Osteocyte (in vitro differentiated cells): Measurements from ENCODE around the gene MKRN3. TPM values are rescaled to one million over a fixed set of nuclear protein-coding genes. Genes with fewer than 3 reads are reported as not detected.

ENCODE experiments used
- DNase-seq: peaks from one replicate; pipeline ENCODE4 v3.0.0; 2021; ENCODE audit warnings: mixed read lengths; ENCODE audit not compliant: unreplicated experiment; ENCODE audit errors: extremely low spot score
- H3K27ac Mint-ChIP-seq: one replicate; pipeline ENCODE4 v1.8.0; 2021; ENCODE audit warnings: mild to moderate bottlenecking, mixed read lengths; ENCODE audit not compliant: unreplicated experiment
- H3K27me3 Mint-ChIP-seq: one replicate; pipeline ENCODE4 v1.8.0; 2021; ENCODE audit warnings: mixed read lengths; ENCODE audit not compliant: unreplicated experiment
- H3K36me3 Mint-ChIP-seq: one replicate; pipeline ENCODE4 v1.8.0; 2021; ENCODE audit warnings: mixed read lengths; ENCODE audit not compliant: unreplicated experiment
- H3K4me1 Mint-ChIP-seq: one replicate; pipeline ENCODE4 v1.8.0; 2021; ENCODE audit warnings: mixed read lengths; ENCODE audit not compliant: unreplicated experiment
- H3K4me3 Mint-ChIP-seq: one replicate; pipeline ENCODE4 v1.8.0; 2021; ENCODE audit warnings: mild to moderate bottlenecking, moderate library complexity, mixed read lengths; ENCODE audit not compliant: unreplicated experiment
- H3K9me3 Mint-ChIP-seq: one replicate; pipeline ENCODE4 v1.8.0; 2021; ENCODE audit warnings: mixed read lengths; ENCODE audit not compliant: unreplicated experiment
- long read RNA-seq: library from polyadenylated mRNA; unstranded; transcript quantifications from one replicate; pipeline ENCODE4 v2.0.0, GENCODE V29; 2021
- total RNA-seq: library from RNA; stranded (reverse); gene quantifications from 2 replicates; pipeline ENCODE4 v1.2.1, GENCODE V29; 2021
- TF ChIP-seq, protein P1 (sequence below): fragments of 200-600 bp; sonication (generic); IDR thresholded peaks from 2 replicates; pipeline ENCODE4 v1.5.0; 2021; ENCODE audit warnings: antibody characterized with exemption, mild to moderate bottlenecking, moderate library complexity

MKRN3 gene
- not detected in 2 replicates for total RNA-seq
- long read RNA-seq, result 0 reads

GRCh38 chr15:23565395-23566070 is at the start of gene MKRN3:
MKRN3 (plus strand) TSS chr15:23565674; CDS start chr15:23565783, 109 bp downstream.
- DNase-seq, result no peak
- no peak within 1 kb of the TSS for H3K4me3 Mint-ChIP-seq
- H3K27me3 Mint-ChIP-seq, result no peaks in the 10 kb centered on the region
- TF ChIP-seq, protein P1, sequence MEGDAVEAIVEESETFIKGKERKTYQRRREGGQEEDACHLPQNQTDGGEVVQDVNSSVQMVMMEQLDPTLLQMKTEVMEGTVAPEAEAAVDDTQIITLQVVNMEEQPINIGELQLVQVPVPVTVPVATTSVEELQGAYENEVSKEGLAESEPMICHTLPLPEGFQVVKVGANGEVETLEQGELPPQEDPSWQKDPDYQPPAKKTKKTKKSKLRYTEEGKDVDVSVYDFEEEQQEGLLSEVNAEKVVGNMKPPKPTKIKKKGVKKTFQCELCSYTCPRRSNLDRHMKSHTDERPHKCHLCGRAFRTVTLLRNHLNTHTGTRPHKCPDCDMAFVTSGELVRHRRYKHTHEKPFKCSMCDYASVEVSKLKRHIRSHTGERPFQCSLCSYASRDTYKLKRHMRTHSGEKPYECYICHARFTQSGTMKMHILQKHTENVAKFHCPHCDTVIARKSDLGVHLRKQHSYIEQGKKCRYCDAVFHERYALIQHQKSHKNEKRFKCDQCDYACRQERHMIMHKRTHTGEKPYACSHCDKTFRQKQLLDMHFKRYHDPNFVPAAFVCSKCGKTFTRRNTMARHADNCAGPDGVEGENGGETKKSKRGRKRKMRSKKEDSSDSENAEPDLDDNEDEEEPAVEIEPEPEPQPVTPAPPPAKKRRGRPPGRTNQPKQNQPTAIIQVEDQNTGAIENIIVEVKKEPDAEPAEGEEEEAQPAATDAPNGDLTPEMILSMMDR, result no peak
- no peaks in the 10 kb centered on the region for H3K36me3 Mint-ChIP-seq
- no peaks in the 10 kb centered on the region for H3K4me1 Mint-ChIP-seq
- peaks cover 8% of the 10 kb centered on the region for H3K9me3 Mint-ChIP-seq
- H3K27ac Mint-ChIP-seq, result no peak within 1 kb of the TSS

- Mint-ChIP-seq H3K27ac (no peak overlapping the region), H3K27me3 (no peaks in the 10 kb centered on the region), H3K4me3 (no peak overlapping the region), H3K4me1 (no peaks in the 10 kb centered on the region), H3K9me3 (peaks cover 20% of the 10 kb centered on the region), H3K36me3 (no peaks in the 10 kb centered on the region)
- TF ChIP-seq, protein P1, result no peak
- DNase-seq, result no peak
Observed at GRCh38 chr15:23516866-23517265, 48.6 kb upstream of the MKRN3 start.

DNA sequence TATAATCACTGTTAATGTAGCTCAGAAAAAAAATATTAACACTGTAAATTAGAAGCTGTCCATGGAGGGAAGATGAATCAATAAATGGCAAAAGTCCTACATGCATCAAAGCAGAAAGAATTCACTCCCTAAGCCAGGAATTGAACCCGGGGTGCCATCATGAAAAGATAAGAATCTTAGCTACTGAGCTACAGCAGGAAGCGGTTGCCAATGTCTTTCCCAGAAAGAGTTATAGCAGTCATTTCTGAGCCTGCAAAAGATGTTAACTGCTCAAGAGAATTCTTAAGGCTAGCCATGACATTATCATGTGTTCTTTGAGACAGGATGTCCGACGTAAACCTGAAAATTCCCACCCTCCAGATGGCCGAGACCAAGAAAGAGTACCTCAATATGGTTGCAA is 47.4 kb upstream of the MKRN3 start:
- H3K4me3 Mint-ChIP-seq, result no peak overlapping the region
- H3K4me1 Mint-ChIP-seq, result no peaks in the 10 kb centered on the region
- H3K27ac Mint-ChIP-seq, result no peak overlapping the region
- TF ChIP-seq, protein P1, result no peak
- H3K9me3 Mint-ChIP-seq, result peaks cover 25% of the 10 kb centered on the region
- no peak for DNase-seq
- H3K36me3 Mint-ChIP-seq, result no peaks in the 10 kb centered on the region
- H3K27me3 Mint-ChIP-seq, result no peaks in the 10 kb centered on the region

DNA sequence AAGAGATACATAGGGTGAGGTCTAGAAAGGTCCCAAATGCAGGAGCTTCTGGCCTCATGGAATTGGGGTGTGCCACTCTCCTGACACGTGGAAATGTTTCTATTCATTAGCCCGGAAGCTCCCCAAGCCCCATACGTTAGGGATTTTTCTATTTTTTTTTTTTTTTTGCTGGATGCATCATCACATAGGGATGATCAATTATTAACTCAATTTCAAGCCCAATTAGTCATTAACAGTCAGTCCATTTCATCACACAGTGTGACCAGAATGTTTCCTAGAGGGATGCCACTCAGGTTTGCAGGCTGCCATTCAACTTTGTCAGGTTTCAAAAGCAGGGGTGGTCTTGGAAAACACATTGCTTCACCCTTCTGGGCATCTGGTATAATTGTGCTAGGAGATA is 40.7 kb upstream of the MKRN3 start:
- Mint-ChIP-seq H3K4me1 (no peaks in the 10 kb centered on the region), H3K36me3 (no peaks in the 10 kb centered on the region), H3K27me3 (no peaks in the 10 kb centered on the region), H3K9me3 (peaks cover 30% of the 10 kb centered on the region), H3K4me3 (no peak overlapping the region), H3K27ac (no peak overlapping the region)
- DNase-seq, result no peak
- TF ChIP-seq, protein P1, result no peak

- Mint-ChIP-seq H3K4me3 (no peak overlapping the region), H3K4me1 (no peaks in the 10 kb centered on the region), H3K36me3 (no peaks in the 10 kb centered on the region), H3K9me3 (peaks cover 33% of the 10 kb centered on the region), H3K27ac (no peak overlapping the region), H3K27me3 (no peaks in the 10 kb centered on the region)
- TF ChIP-seq, protein P1, result no peak
- DNase-seq, result no peak
Observed at GRCh38 chr15:23529891-23530290, 35.6 kb upstream of the MKRN3 start.
